ENCODE measurements around the gene RPAP2. TPM values are rescaled to one million over a fixed set of nuclear protein-coding genes. Genes with fewer than 3 reads are reported as not detected.

The RPAP2 gene
- total RNA-seq, 2 experiments from 2014 or later = 31.5 to 32.2 TPM

DNA sequence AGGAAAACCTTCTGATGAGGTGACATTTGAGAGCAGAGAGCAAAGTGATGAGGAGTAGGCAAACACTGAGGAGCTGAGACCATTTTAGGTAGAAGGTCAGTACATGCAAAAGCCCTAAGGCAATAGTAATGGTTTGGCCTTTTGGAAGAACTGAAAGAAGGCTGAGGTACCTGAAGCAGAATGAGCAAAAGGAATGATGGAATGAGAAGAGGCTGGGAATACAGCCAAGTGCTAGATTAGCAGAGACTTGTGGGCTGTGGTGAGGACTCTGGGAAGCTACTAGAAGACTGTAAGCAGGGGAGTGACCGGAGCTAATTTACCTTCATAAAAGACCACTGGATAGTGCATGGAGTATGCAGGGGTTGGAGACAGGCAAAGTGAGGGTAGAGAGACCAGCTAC is 110.0 kb downstream of the RPAP2 start:
- Mint-ChIP-seq H3K27me3 (no peaks in the 10 kb centered on the region), H3K36me3 (ENCODE audit: low read depth) (peaks cover 4% of the 10 kb centered on the region), H3K9me3 (peaks cover 4% of the 10 kb centered on the region), H3K27ac (no peak overlapping the region), H3K4me1 (ENCODE audit: low read depth) (peaks cover 19% of the 10 kb centered on the region), H3K4me3 (no peak overlapping the region)
- no peak for ATAC-seq
- ChIA-PET CTCF (interaction anchor here (0.6 to 2.0 kb wide), 3 partner anchors 17 to 114 kb away, joined by 3 to 4 read pairs (median 3); no protein-coding TSS in a partner anchor), POLR2A (interaction anchor here (1.2 to 1.4 kb wide), 2 partner anchors 8 to 10 kb away, joined by 3 to 5 read pairs; no protein-coding TSS in a partner anchor)
- intact Hi-C loops (cut with micrococcal nuclease) = no loop called here
- no peak for DNase-seq
- TF ChIP-seq, protein P1, sequence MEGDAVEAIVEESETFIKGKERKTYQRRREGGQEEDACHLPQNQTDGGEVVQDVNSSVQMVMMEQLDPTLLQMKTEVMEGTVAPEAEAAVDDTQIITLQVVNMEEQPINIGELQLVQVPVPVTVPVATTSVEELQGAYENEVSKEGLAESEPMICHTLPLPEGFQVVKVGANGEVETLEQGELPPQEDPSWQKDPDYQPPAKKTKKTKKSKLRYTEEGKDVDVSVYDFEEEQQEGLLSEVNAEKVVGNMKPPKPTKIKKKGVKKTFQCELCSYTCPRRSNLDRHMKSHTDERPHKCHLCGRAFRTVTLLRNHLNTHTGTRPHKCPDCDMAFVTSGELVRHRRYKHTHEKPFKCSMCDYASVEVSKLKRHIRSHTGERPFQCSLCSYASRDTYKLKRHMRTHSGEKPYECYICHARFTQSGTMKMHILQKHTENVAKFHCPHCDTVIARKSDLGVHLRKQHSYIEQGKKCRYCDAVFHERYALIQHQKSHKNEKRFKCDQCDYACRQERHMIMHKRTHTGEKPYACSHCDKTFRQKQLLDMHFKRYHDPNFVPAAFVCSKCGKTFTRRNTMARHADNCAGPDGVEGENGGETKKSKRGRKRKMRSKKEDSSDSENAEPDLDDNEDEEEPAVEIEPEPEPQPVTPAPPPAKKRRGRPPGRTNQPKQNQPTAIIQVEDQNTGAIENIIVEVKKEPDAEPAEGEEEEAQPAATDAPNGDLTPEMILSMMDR (IDR thresholded peaks at IDR 0.05) = no peak

DNA sequence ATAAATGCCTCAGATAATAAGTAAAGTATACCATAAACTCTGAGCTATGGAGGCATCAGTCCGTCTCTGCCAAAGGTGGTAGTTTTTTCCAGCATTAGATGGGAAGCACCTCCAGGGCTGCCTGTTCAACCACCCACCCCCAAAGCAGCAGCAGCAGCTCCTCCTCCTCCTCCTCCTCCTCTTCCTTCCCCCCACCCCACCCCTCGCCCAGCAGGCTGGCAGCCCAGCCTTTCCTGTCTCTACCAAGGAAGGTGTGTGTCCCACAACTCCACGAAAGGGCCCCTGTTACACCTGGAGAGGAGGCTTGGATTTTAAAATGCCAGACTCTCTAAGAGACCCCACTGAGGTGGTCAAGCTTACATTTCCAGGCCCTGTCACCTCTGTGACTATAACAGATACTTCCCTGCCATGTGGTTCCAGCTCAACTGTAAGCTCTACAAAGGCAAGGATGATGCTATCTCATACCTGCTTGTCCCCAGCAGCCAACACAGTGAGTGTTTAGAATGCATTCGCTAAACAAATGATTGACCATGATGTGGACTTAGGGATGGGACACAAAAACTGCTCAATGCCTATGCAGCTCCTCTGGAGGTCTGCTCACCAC is 111.2 kb downstream of the RPAP2 start:
- ChIA-PET CTCF (interaction anchor here (0.8 to 2.0 kb wide), 5 partner anchors 26 to 190 kb away, joined by 3 to 4 read pairs (median 3); no protein-coding TSS in a partner anchor), POLR2A (interaction anchor here (0.8 to 1.4 kb wide), 6 partner anchors 10 to 177 kb away, joined by 3 to 5 read pairs (median 3); partner anchors contain the start of genes GLMN and RPAP2)
- no peaks in the 10 kb centered on the region for H3K9me3 Mint-ChIP-seq
- no peak for ATAC-seq
- H3K27me3 Mint-ChIP-seq = no peaks in the 10 kb centered on the region
- no peak overlapping the region for H3K4me3 Mint-ChIP-seq
- intact Hi-C loops (cut with micrococcal nuclease) = no loop called here
- DNase-seq = no peak
- H3K27ac Mint-ChIP-seq = no peak overlapping the region
- H3K36me3 Mint-ChIP-seq (ENCODE audit: low read depth) = no peaks in the 10 kb centered on the region
- H3K4me1 Mint-ChIP-seq (ENCODE audit: low read depth) = peaks cover 19% of the 10 kb centered on the region
- TF ChIP-seq, protein P1 (IDR thresholded peaks at IDR 0.05) = no peak

DNA sequence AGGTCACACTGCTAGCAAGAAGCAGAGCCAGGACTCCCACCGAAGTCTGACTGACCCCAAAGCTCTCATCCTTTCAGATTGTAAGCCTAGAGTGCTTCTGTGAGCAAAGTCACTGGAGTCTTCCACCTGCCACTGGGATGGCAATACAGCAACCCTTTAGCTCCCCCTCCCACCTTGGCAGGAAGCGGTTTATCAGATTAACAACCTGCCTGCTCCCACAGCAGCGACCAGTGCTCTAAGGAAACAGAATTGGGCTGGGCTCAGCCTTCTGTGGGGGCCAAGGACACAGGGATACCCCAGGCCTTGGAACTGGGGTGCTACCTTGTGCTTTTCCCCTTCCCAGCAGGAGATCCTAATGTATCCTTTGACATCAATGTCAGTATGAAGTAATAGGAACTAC is 111.8 kb downstream of the RPAP2 start:
- peak; percentile 78 for ATAC-seq
- ChIA-PET CTCF (interaction anchor here (1.0 to 2.0 kb wide), 4 partner anchors 25 to 189 kb away, joined by 3 to 4 read pairs (median 4); no protein-coding TSS in a partner anchor), POLR2A (interaction anchor here (0.7 to 1.6 kb wide), 6 partner anchors 10 to 282 kb away, joined by 3 to 4 read pairs (median 3); no protein-coding TSS in a partner anchor)
- Mint-ChIP-seq H3K4me1 (ENCODE audit: low read depth) (peaks cover 19% of the 10 kb centered on the region), H3K27me3 (no peaks in the 10 kb centered on the region), H3K36me3 (ENCODE audit: low read depth) (no peaks in the 10 kb centered on the region), H3K27ac (no peak overlapping the region), H3K4me3 (no peak overlapping the region), H3K9me3 (no peaks in the 10 kb centered on the region)
- TF ChIP-seq, protein P1 (IDR thresholded peaks at IDR 0.05) = no peak
- intact Hi-C loops (cut with micrococcal nuclease) = no loop called here
- DNase-seq = peak; percentile 58

DNA sequence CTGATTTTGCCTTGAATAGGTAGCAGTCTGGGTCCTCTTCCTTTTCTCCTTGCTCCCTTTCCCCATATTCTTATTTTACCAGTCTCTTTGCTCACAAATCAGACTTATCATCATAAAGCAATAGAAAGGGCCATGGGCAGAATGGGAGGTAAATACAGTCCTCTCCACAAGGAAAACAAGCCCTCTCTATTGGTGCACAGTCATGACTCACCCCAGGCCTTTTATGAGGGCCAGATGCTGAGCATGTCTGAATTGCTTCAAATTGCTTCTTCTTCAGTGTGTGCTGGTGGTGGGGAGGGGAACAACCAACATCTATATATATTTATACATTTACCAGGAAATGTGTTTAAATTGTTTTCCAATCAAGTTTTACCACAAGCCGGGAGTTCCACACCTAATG is 112.7 kb downstream of the RPAP2 start:
- no peaks in the 10 kb centered on the region for H3K9me3 Mint-ChIP-seq
- H3K4me1 Mint-ChIP-seq (ENCODE audit: low read depth) = peaks cover 19% of the 10 kb centered on the region
- peak; percentile 54 for ATAC-seq
- TF ChIP-seq, protein P1 (IDR thresholded peaks at IDR 0.05) = no peak
- CTCF ChIA-PET = interaction anchor here (1.4 kb wide), 1 partner anchor 63 kb away, joined by 3 read pairs; no protein-coding TSS in a partner anchor
- peak overlapping the region; percentile 18 for H3K27ac Mint-ChIP-seq
- intact Hi-C loops (cut with micrococcal nuclease) = no loop called here
- POLR2A ChIA-PET = interaction anchor here (0.6 to 1.6 kb wide), 4 partner anchors 9 to 100 kb away, joined by 3 to 6 read pairs (median 3); no protein-coding TSS in a partner anchor
- DNase-seq = peak; percentile 11
- H3K36me3 Mint-ChIP-seq (ENCODE audit: low read depth) = no peaks in the 10 kb centered on the region
- H3K4me3 Mint-ChIP-seq = no peak overlapping the region
- no peaks in the 10 kb centered on the region for H3K27me3 Mint-ChIP-seq

DNA sequence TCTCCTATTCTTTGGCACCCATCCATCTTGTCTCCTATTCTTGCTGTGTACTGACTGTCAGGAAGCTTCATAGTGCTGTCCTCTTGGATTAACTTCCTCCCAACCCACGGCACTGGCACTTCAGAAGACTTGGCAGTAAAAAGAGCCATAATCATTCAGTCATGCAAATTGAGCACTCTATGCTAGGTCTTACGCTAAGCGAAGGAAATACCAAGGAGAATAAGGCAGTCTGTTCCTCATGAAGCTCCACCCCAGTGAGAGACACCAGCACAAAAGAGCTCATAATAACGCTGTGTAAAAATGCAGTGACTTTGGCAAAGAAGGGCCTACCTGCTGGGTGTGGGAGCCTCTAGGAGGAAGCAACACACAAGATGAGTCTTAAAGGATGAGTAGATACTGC is 120.8 kb downstream of the RPAP2 start:
- no peaks in the 10 kb centered on the region for H3K4me1 Mint-ChIP-seq (ENCODE audit: low read depth)
- H3K27ac Mint-ChIP-seq = no peak overlapping the region
- no peaks in the 10 kb centered on the region for H3K36me3 Mint-ChIP-seq (ENCODE audit: low read depth)
- H3K4me3 Mint-ChIP-seq = no peak overlapping the region
- DNase-seq = no peak
- POLR2A ChIA-PET = interaction anchor here (0.6 kb wide), 1 partner anchor 66 kb away, joined by 3 read pairs; no protein-coding TSS in a partner anchor
- no peaks in the 10 kb centered on the region for H3K9me3 Mint-ChIP-seq
- H3K27me3 Mint-ChIP-seq = no peaks in the 10 kb centered on the region
- CTCF ChIA-PET = no interaction called here
- TF ChIP-seq, protein P1 (IDR thresholded peaks at IDR 0.05) = no peak
- intact Hi-C loops (cut with micrococcal nuclease) = no loop called here
- ATAC-seq = no peak
